SK-N-MC (cell line): ENCODE measurements around the gene TAB3.

ENCODE experiments used
- DNase-seq: peaks from one replicate; pipeline ENCODE4 v3.0.0-alpha.2; 2011; ENCODE audit warnings: low read depth, low spot score
- H3K27ac ChIP-seq: fragments of 200-600 bp; sonication (generic); 2 replicates; pipeline ENCODE4 v1.5.1; 2016; ENCODE audit warnings: mixed run types
- H3K36me3 ChIP-seq: fragments of 200-600 bp; sonication (generic); 2 replicates; pipeline ENCODE4 v1.6.1; 2017; ENCODE audit warnings: antibody characterized with exemption, low read length, mixed read lengths; ENCODE audit not compliant: insufficient read depth
- H3K4me3 ChIP-seq: fragments of 200-600 bp; sonication (generic); 2 replicates; pipeline ENCODE4 v1.5.1; 2016
- H3K9ac ChIP-seq: fragments of 200-600 bp; sonication (generic); 2 replicates; pipeline ENCODE4 v1.8.0; 2017; ENCODE audit warnings: mixed run types, mixed read lengths; ENCODE audit not compliant: insufficient read length
- H3K9me3 ChIP-seq: fragments of 200-600 bp; sonication (generic); 2 replicates; pipeline ENCODE4 v1.6.1; 2017; ENCODE audit warnings: low read depth, mild to moderate bottlenecking, antibody characterized with exemption, low read length, moderate library complexity, mixed read lengths
- EZH2 ChIP-seq: fragments of 200-600 bp; sonication (generic); IDR thresholded peaks from one replicate; pipeline ENCODE4 v1.6.1; 2017; ENCODE audit warnings: antibody characterized with exemption
- FOXP2 ChIP-seq: optimal IDR thresholded peaks from 2 replicates; pipeline ENCODE3; 2011; ENCODE audit warnings: mild to moderate bottlenecking, moderate library complexity; ENCODE audit not compliant: insufficient read depth; ENCODE audit errors: extremely low read length, control extremely low read depth
- POLR2AphosphoS5 ChIP-seq: IDR thresholded peaks from 2 replicates; pipeline ENCODE4 v1.6.1; 2012; ENCODE audit warnings: mild to moderate bottlenecking, low read depth, low read length, borderline replicate concordance

TAB3 gene

GRCh38 chrX:30779453-30780030 is 109.5 kb downstream of the TAB3 start:
- no peaks in the 10 kb centered on the region for H3K9me3 ChIP-seq
- no peak overlapping the region for H3K9ac ChIP-seq
- DNase-seq = no peak
- no peak overlapping the region for H3K4me3 ChIP-seq
- no peak overlapping the region for H3K27ac ChIP-seq
- TF ChIP-seq FOXP2 = no peak
- TF ChIP-seq EZH2 = no peak
- no peak for TF ChIP-seq POLR2AphosphoS5
- H3K36me3 ChIP-seq = no peaks in the 10 kb centered on the region

DNA sequence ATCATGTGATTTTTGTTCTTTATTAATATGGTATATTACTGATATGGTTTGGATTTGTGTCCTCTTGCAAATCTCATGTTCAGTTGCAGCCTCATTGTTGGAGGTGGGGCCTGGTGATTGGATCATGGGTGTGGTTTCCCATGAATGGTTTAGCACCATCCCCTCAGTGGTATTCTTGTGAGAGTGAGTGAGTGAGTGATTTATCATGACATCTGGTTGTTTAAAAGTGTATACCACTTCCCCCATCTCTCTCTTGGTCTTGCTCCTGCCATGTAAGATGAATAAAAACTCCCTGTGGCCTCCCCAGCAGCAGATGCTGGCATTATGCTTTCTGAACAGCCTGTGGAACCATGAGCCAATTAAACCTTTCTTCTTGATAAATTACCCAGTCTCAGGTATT is 111.5 kb downstream of the TAB3 start:
- no peak overlapping the region for H3K4me3 ChIP-seq
- H3K9me3 ChIP-seq = no peaks in the 10 kb centered on the region
- no peaks in the 10 kb centered on the region for H3K36me3 ChIP-seq
- no peak for TF ChIP-seq POLR2AphosphoS5
- TF ChIP-seq EZH2 = no peak
- no peak for TF ChIP-seq FOXP2
- no peak overlapping the region for H3K27ac ChIP-seq
- H3K9ac ChIP-seq = no peak overlapping the region
- no peak for DNase-seq
